GM19023 (cell line): ENCODE measurements around the gene RFK.

Experiments used
- ATAC-seq: cut with Tn5 transposase; IDR thresholded peaks from one replicate; pipeline ENCODE4 v1.9.1; 2021; ENCODE audit warnings: mild to moderate bottlenecking, moderate library complexity; ENCODE audit not compliant: unreplicated experiment

Gene RFK

GRCh38 chr9:76336027-76336426 lies 58.2 kb downstream of the RFK start:
- no peak for ATAC-seq
